Tibial nerve (tissue), 4 donors: ENCODE data around the gene MUC5AC.

Experiments
- CTCF ChIP-seq, 5 experiments: fragments of 200-600 bp in 3 of 5; fragments of 450-650 bp in 2 of 5; sonication (generic) in 3 of 5; IDR thresholded peaks; one replicate each; pipeline ENCODE4 v1.5.1; 2016 to 2019; ENCODE audit warnings: antibody characterized with exemption in 5 of 5, mild to moderate bottlenecking in 3 of 5, moderate library complexity in 2 of 5
- EP300 ChIP-seq, 2 donors: sonication (generic); formaldehyde crosslinking; IDR thresholded peaks; one replicate each; pipeline ENCODE4 v1.6.1; 2017; ENCODE audit warnings: antibody characterized with exemption in 2 of 2, mild to moderate bottlenecking in 1 of 2
- POLR2A ChIP-seq, 2 donors: fragments of 450-650 bp; IDR thresholded peaks; one replicate each; pipeline ENCODE4 v1.6.1; 2017; ENCODE audit warnings: antibody characterized with exemption in 2 of 2, mild to moderate bottlenecking in 2 of 2, moderate library complexity in 2 of 2

- no peak for TF ChIP-seq CTCF (IDR thresholded peaks at IDR 0.05)
- TF ChIP-seq POLR2A (IDR thresholded peaks at IDR 0.05): no peak
- no peak for TF ChIP-seq EP300 (IDR thresholded peaks at IDR 0.05)
Measured at GRCh38 chr11:1237128-1237580, 79.4 kb downstream of the MUC5AC start.
